Measurements from ENCODE around the gene CACFD1. TPM values are rescaled to one million over a fixed set of nuclear protein-coding genes. Genes with fewer than 3 reads are reported as not detected.
A peak's percentile ranks its signal among the peaks of the same experiment; 100 is the strongest.

Gene CACFD1
- total and polyA plus RNA-seq, 2 donors (not counting 1 experiment from before 2014, with no cell fraction given), result 27.4 to 31.1 TPM

DNA sequence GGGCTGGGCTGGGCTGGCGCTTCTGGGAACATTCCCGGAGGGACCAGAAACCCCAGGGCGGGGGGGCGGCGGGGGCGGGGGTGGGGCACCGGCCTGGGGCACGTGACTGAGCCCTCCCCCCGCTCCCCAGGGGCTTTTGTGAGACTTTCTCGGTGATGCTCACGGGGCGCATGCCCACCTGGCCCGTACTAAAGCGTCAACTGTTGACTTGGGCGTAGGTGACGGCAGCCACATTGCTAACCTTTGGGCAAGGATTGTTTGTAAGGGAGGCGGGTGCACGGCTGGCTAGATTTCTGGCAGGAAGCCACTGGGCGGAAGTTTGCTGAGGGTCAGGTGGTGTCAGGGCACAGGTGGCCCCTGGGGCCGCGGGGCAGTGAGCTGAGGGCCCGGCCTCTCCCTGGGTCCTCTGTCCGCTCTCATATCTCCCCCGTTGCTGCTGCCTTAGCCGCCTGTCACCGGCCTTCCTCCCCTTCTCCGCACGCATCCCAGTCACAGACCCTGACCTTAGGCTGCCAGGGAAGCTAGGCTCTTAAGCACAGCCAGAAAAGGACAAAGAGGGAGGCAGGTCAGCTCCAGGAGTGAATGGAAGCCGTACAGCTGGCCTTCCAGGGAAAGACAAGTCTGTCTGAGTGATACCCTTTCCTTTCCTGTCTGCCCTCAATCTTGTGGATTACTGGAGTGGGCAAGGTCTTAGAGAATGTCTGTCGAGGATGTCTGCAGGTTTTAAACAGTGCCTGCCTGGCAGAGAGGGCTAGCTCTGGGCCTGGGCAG lies 812 bp downstream of the CACFD1 start:
- Histone ChIP-seq H4K20me1 (ENCODE audit: control insufficient read depth, insufficient read depth, low read length, poor library complexity, severe bottlenecking) (peaks cover 9% of the 10 kb centered on the region), H3K4me3 (ENCODE audit: control extremely low read depth in 1 of 5, extremely low read depth in 1 of 5, insufficient read depth in 1 of 5, low read depth in 2 of 5, low read length in 4 of 5) (peak overlapping the region in 4 of 5 experiments; percentile 78 to 86 (median 80)), H3K4me1 (ENCODE audit: control insufficient read depth in 2 of 2, insufficient read depth in 2 of 2, low read length in 2 of 2) (peaks cover 13 to 35% of the 10 kb centered on the region in 2 donors), H3K27me3 (replicated peaks in 1 of 4; ENCODE audit: control extremely low read depth in 1 of 4, control insufficient read depth in 3 of 4, insufficient read depth in 4 of 4, low read length in 3 of 4) (no peaks in the 10 kb centered on the region), H3K9ac (ENCODE audit: low read length) (peak overlapping the region; percentile 98), H3K79me2 (ENCODE audit: control insufficient read depth, insufficient read depth, low read length) (peaks cover 13% of the 10 kb centered on the region), H3K4me2 (replicated peaks; ENCODE audit: low read depth, low read length, poor library complexity, severe bottlenecking) (peak overlapping the region; percentile 85), H3K27ac (ENCODE audit: low read length in 2 of 2) (peak overlapping the region; percentile 83 to 98), H3K9me3 (ENCODE audit: control extremely low read depth in 1 of 3, control insufficient read depth in 2 of 3, insufficient read depth in 1 of 3, low read length in 2 of 3) (no peaks in the 10 kb centered on the region), H2AFZ (ENCODE audit: insufficient read depth, low read depth, low read length, poor library complexity, severe bottlenecking) (peak overlapping the region; percentile 80), H3K36me3 (replicated peaks in 1 of 2; ENCODE audit: control extremely low read depth in 1 of 2, control insufficient read depth in 1 of 2, extremely low read depth in 1 of 2, insufficient read depth in 2 of 2, low read length in 1 of 2) (peaks cover 0 to 6% of the 10 kb centered on the region in 2 experiments)
- Mint-ChIP-seq H3K27ac (peak overlapping the region; percentile 98), H3K27me3 (no peaks in the 10 kb centered on the region), H3K4me1 (peaks cover 23% of the 10 kb centered on the region), H3K9me3 (ENCODE audit: insufficient read depth) (no peaks in the 10 kb centered on the region), H3K4me3 (peak overlapping the region; percentile 92)
- ChIA-PET POLR2A (interaction anchor here (0.5 to 2.8 kb wide), 7 partner anchors 18 to 563 kb away, joined by 3 to 28 read pairs (median 5); partner anchors contain the start of gene SLC2A6), CTCF (interaction anchor here (1.2 to 2.2 kb wide), 6 partner anchors 17 to 42 kb away, joined by 3 to 7 read pairs (median 5); partner anchors contain the start of gene SLC2A6)
- intact Hi-C loops (cut with micrococcal nuclease), result loop anchor here (1.0 to 2.0 kb wide), 6 partner anchors 19 to 124 kb away; partner anchors contain the start of genes REXO4, STKLD1, SURF4 and SURF6
- no peak for TF ChIP-seq EZH2 (IDR thresholded peaks at IDR 0.05; ENCODE audit: borderline replicate concordance, insufficient read depth, low read depth, low read length, poor library complexity, severe bottlenecking)
- TF ChIP-seq CTCF (IDR thresholded peaks at IDR 0.05), result no peak
- 22% methylated on average over 30 of the region's 30 CpGs for WGBS (ENCODE audit: insufficient coverage)
- DNase-seq (peak; percentile 92), ATAC-seq (ENCODE audit: low read depth) (peak; percentile 32)

DNA sequence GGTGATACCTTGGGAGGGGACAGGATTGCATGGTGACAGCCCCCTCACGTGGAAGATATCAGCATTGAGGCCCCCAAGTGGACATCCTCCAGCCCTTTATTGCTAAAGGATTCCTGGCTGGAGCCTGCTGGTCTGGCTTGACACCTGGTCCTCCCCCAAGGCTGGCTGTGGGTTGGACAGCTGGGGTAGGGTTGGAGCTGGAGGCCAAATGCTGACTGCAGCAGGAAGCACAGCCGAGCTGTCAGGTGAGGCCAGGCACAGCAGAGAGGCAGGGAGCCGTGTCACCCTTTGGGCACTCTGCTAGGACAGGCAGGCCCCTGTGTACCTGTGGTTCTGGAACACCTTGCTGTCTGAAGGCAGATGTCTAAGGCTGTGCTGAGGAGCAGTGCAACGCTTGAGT lies 2.2 kb downstream of the CACFD1 start:
- Histone ChIP-seq H3K9ac (ENCODE audit: low read length) (no peak overlapping the region), H3K4me3 (ENCODE audit: control extremely low read depth in 1 of 5, extremely low read depth in 1 of 5, insufficient read depth in 1 of 5, low read depth in 2 of 5, low read length in 4 of 5) (no peak overlapping the region), H3K36me3 (replicated peaks in 1 of 2; ENCODE audit: control extremely low read depth in 1 of 2, control insufficient read depth in 1 of 2, extremely low read depth in 1 of 2, insufficient read depth in 2 of 2, low read length in 1 of 2) (peaks cover 0 to 6% of the 10 kb centered on the region in 2 experiments), H2AFZ (ENCODE audit: insufficient read depth, low read depth, low read length, poor library complexity, severe bottlenecking) (no peak overlapping the region), H3K4me2 (replicated peaks; ENCODE audit: low read depth, low read length, poor library complexity, severe bottlenecking) (no peak overlapping the region), H3K27me3 (replicated peaks in 1 of 4; ENCODE audit: control extremely low read depth in 1 of 4, control insufficient read depth in 3 of 4, insufficient read depth in 4 of 4, low read length in 3 of 4) (no peaks in the 10 kb centered on the region), H3K4me1 (ENCODE audit: control insufficient read depth in 2 of 2, insufficient read depth in 2 of 2, low read length in 2 of 2) (peaks cover 13 to 35% of the 10 kb centered on the region in 2 donors), H3K27ac (ENCODE audit: low read length in 2 of 2) (no peak overlapping the region), H3K79me2 (ENCODE audit: control insufficient read depth, insufficient read depth, low read length) (peaks cover 13% of the 10 kb centered on the region), H3K9me3 (ENCODE audit: control extremely low read depth in 1 of 3, control insufficient read depth in 2 of 3, insufficient read depth in 1 of 3, low read length in 2 of 3) (no peaks in the 10 kb centered on the region), H4K20me1 (ENCODE audit: control insufficient read depth, insufficient read depth, low read length, poor library complexity, severe bottlenecking) (peaks cover 9% of the 10 kb centered on the region)
- ATAC-seq (ENCODE audit: low read depth) (no peak), DNase-seq (no peak)
- POLR2A ChIA-PET, result interaction anchor here (0.8 to 0.9 kb wide), 2 partner anchors 13 to 45 kb away, joined by 3 to 4 read pairs; no protein-coding TSS in a partner anchor
- intact Hi-C loops (cut with micrococcal nuclease), result loop anchor here (2.0 kb wide), 2 partner anchors 25 to 55 kb away; no protein-coding TSS in a partner anchor
- H3K4me3 Mint-ChIP-seq, result peak overlapping the region; percentile 92
- H3K4me1 Mint-ChIP-seq, result peaks cover 23% of the 10 kb centered on the region
- CTCF ChIA-PET, result no interaction called here
- no peak for TF ChIP-seq CTCF (IDR thresholded peaks at IDR 0.05)
- H3K27me3 Mint-ChIP-seq, result no peaks in the 10 kb centered on the region
- 77% methylated on average over 4 of the region's 4 CpGs for WGBS (ENCODE audit: insufficient coverage)
- no peak overlapping the region for H3K27ac Mint-ChIP-seq
- H3K9me3 Mint-ChIP-seq (ENCODE audit: insufficient read depth), result no peaks in the 10 kb centered on the region
